T-helper 17 cell (primary cell): Measurements from ENCODE around the gene MAGED4. TPM values are rescaled to one million over a fixed set of nuclear protein-coding genes. Genes with fewer than 3 reads are reported as not detected.
"Not testable (repeated sequence)": the region's sequence is repeated elsewhere in the genome, so short reads cannot be mapped to it uniquely, and the experiment has no call there.

ENCODE experiments used
- ATAC-seq: fragments of 150-1000 bp; cut with Tn5 transposase; 2 replicates; pipeline ENCODE4 v1.10.0; 2021; ENCODE audit warnings: mild to moderate bottlenecking, moderate library complexity
- DNase-seq, 3 donors: peaks; one replicate each; pipeline versions ENCODE4 v3.0.0 to v3.0.0-alpha.2; 2020 to 2021
- H3K9me3 ChIP-seq: one replicate; pipeline ENCODE4 v1.7.0; 2013; ENCODE audit warnings: low read length, mild to moderate bottlenecking; ENCODE audit not compliant: control insufficient read depth, poor library complexity, severe bottlenecking
- H3K27ac Mint-ChIP-seq: one replicate; pipeline ENCODE4 v1.8.0; 2022; ENCODE audit warnings: mild to moderate bottlenecking, moderate library complexity, mixed read lengths
- H3K27me3 Mint-ChIP-seq: one replicate; pipeline ENCODE4 v1.8.0; 2022; ENCODE audit warnings: mixed read lengths
- H3K36me3 Mint-ChIP-seq: one replicate; pipeline ENCODE4 v1.8.0; 2022; ENCODE audit warnings: low read depth, mixed read lengths
- H3K4me1 Mint-ChIP-seq: one replicate; pipeline ENCODE4 v1.8.0; 2022; ENCODE audit warnings: mild to moderate bottlenecking, mixed read lengths
- H3K4me3 Mint-ChIP-seq: one replicate; pipeline ENCODE4 v1.8.0; 2022; ENCODE audit warnings: mild to moderate bottlenecking, moderate library complexity, mixed read lengths
- total RNA-seq, 4 donors: library from RNA in 2 of 4; stranded (reverse) in 2 of 4; gene quantifications; one replicate each; pipeline ENCODE4 v1.2.3 and lab custom pipeline; 2022 to 2026

Gene MAGED4
- total RNA-seq (1 to 10 TPM; 2.9 to 3.0 TPM), total RNA-seq (lab: John Stamatoyannopoulos, UW) (0 reads per million in 2 donors)

- H3K4me1 Mint-ChIP-seq, H3K9me3 ChIP-seq, H3K36me3 Mint-ChIP-seq, H3K27me3 Mint-ChIP-seq, ATAC-seq, DNase-seq, H3K4me3 Mint-ChIP-seq, H3K27ac Mint-ChIP-seq: not testable (repeated sequence)
Observed at GRCh38 chrX:52184440-52185077, at the start of gene MAGED4. TSS of gene MAGED4 (plus strand) at chrX:52184888. CDS start at chrX:52185923, 1,035 bp downstream.

GRCh38 chrX:52138830-52139544 lies 45.7 kb upstream of the MAGED4 start:
- no peaks in the 10 kb centered on the region for H3K27me3 Mint-ChIP-seq
- DNase-seq = no peak
- no peaks in the 10 kb centered on the region for H3K36me3 Mint-ChIP-seq
- no peak for ATAC-seq
- H3K27ac Mint-ChIP-seq = no peak overlapping the region
- peaks cover 2% of the 10 kb centered on the region for H3K4me1 Mint-ChIP-seq
- no peaks in the 10 kb centered on the region for H3K9me3 ChIP-seq
- H3K4me3 Mint-ChIP-seq = no peak overlapping the region

- no peak overlapping the region for H3K27ac Mint-ChIP-seq
- DNase-seq (no peak), ATAC-seq (no peak)
- H3K9me3 ChIP-seq = no peaks in the 10 kb centered on the region
- H3K27me3 Mint-ChIP-seq = no peaks in the 10 kb centered on the region
- H3K4me3 Mint-ChIP-seq = no peak overlapping the region
- no peaks in the 10 kb centered on the region for H3K36me3 Mint-ChIP-seq
- peaks cover 2% of the 10 kb centered on the region for H3K4me1 Mint-ChIP-seq
Observed at GRCh38 chrX:52139545-52139895, 45.2 kb upstream of the MAGED4 start.

- H3K4me3 Mint-ChIP-seq = no peak overlapping the region
- DNase-seq (no peak), ATAC-seq (no peak)
- H3K36me3 Mint-ChIP-seq = no peaks in the 10 kb centered on the region
- no peak overlapping the region for H3K27ac Mint-ChIP-seq
- H3K4me1 Mint-ChIP-seq = peaks cover 2% of the 10 kb centered on the region
- H3K27me3 Mint-ChIP-seq = no peaks in the 10 kb centered on the region
- no peaks in the 10 kb centered on the region for H3K9me3 ChIP-seq
Observed at GRCh38 chrX:52140020-52140419, 44.7 kb upstream of the MAGED4 start.

- ATAC-seq, H3K4me3 Mint-ChIP-seq, H3K9me3 ChIP-seq, DNase-seq, H3K27me3 Mint-ChIP-seq, H3K4me1 Mint-ChIP-seq, H3K36me3 Mint-ChIP-seq, H3K27ac Mint-ChIP-seq: not testable (repeated sequence)
Observed at GRCh38 chrX:52150667-52151066, 34.0 kb upstream of the MAGED4 start.

- H3K9me3 ChIP-seq, H3K36me3 Mint-ChIP-seq, DNase-seq, H3K4me1 Mint-ChIP-seq, H3K27me3 Mint-ChIP-seq, ATAC-seq: not testable (repeated sequence)
- H3K4me3 Mint-ChIP-seq = peak overlapping the region; percentile 65
- peak overlapping the region; percentile 32 for H3K27ac Mint-ChIP-seq
Observed at GRCh38 chrX:52160140-52160539, 24.5 kb upstream of the MAGED4 start.

GRCh38 chrX:52166840-52167239 lies 17.8 kb upstream of the MAGED4 start:
- no peaks in the 10 kb centered on the region for H3K9me3 ChIP-seq
- Mint-ChIP-seq H3K36me3 (no peaks in the 10 kb centered on the region), H3K27ac (no peak overlapping the region), H3K27me3 (peaks cover 24% of the 10 kb centered on the region), H3K4me1 (no peaks in the 10 kb centered on the region), H3K4me3 (no peak overlapping the region)
- ATAC-seq (no peak), DNase-seq (no peak)

- H3K4me3 Mint-ChIP-seq = not testable (repeated sequence)
Observed at GRCh38 chrX:52171055-52171454, 13.6 kb upstream of the MAGED4 start.

GRCh38 chrX:52185078-52185453 lies 378 bp downstream of the MAGED4 start:
- not testable (repeated sequence) for H3K9me3 ChIP-seq, H3K36me3 Mint-ChIP-seq, H3K4me3 Mint-ChIP-seq, ATAC-seq, H3K27me3 Mint-ChIP-seq, DNase-seq, H3K4me1 Mint-ChIP-seq, H3K27ac Mint-ChIP-seq

More at GRCh38 chrX:52171055-52171454, 13.6 kb upstream of the MAGED4 start:
- H3K36me3 Mint-ChIP-seq, H3K4me1 Mint-ChIP-seq, ATAC-seq, H3K9me3 ChIP-seq, DNase-seq, H3K27ac Mint-ChIP-seq: not testable (repeated sequence)
- peaks cover 24% of the 10 kb centered on the region for H3K27me3 Mint-ChIP-seq

GRCh38 chrX:52211405-52211804 lies 26.7 kb downstream of the MAGED4 start:
- ATAC-seq, H3K9me3 ChIP-seq, DNase-seq, H3K4me3 Mint-ChIP-seq, H3K27ac Mint-ChIP-seq, H3K4me1 Mint-ChIP-seq, H3K36me3 Mint-ChIP-seq: not testable (repeated sequence)
- H3K27me3 Mint-ChIP-seq = peaks cover 12% of the 10 kb centered on the region

- H3K9me3 ChIP-seq = no peaks in the 10 kb centered on the region
- Mint-ChIP-seq H3K36me3 (peaks cover 2% of the 10 kb centered on the region), H3K4me3 (no peak overlapping the region), H3K27ac (no peak overlapping the region), H3K4me1 (no peaks in the 10 kb centered on the region), H3K27me3 (peaks cover 14% of the 10 kb centered on the region)
- ATAC-seq (no peak), DNase-seq (no peak)
Observed at GRCh38 chrX:52213276-52213675, 28.6 kb downstream of the MAGED4 start.

- peaks cover 3% of the 10 kb centered on the region for H3K9me3 ChIP-seq
- H3K4me1 Mint-ChIP-seq = no peaks in the 10 kb centered on the region
- peaks cover 14% of the 10 kb centered on the region for H3K27me3 Mint-ChIP-seq
- no peak for ATAC-seq
- H3K4me3 Mint-ChIP-seq = no peak overlapping the region
- no peak for DNase-seq
- no peak overlapping the region for H3K27ac Mint-ChIP-seq
- H3K36me3 Mint-ChIP-seq = peaks cover 2% of the 10 kb centered on the region
Observed at GRCh38 chrX:52216541-52216940, 31.9 kb downstream of the MAGED4 start.

GRCh38 chrX:52217494-52218160 lies 32.9 kb downstream of the MAGED4 start:
- Mint-ChIP-seq H3K36me3 (peaks cover 2% of the 10 kb centered on the region), H3K27ac (no peak overlapping the region), H3K4me3 (no peak overlapping the region), H3K27me3 (peaks cover 14% of the 10 kb centered on the region), H3K4me1 (no peaks in the 10 kb centered on the region)
- ATAC-seq = no peak
- H3K9me3 ChIP-seq = peaks cover 3% of the 10 kb centered on the region
- DNase-seq = no peak
